ENCODE data around the gene FYB1.

- TF ChIP-seq IRF1 (CRISPR knock-in tag; IDR thresholded peaks at IDR 0.05), result no peak
- no peak for TF ChIP-seq MAX (CRISPR knock-in tag; IDR thresholded peaks at IDR 0.05)
- TF ChIP-seq NR2C2 (CRISPR knock-in tag; IDR thresholded peaks at IDR 0.05), result no peak
- no peak for TF ChIP-seq NFE2L1 (CRISPR knock-in tag; IDR thresholded peaks at IDR 0.05)
- no peak for TF ChIP-seq ZNF121 (CRISPR knock-in tag; IDR thresholded peaks at IDR 0.05)
- TF ChIP-seq CTCF (IDR thresholded peaks at IDR 0.05), result no peak
- no peak for TF ChIP-seq CREM (CRISPR knock-in tag; IDR thresholded peaks at IDR 0.05)
- no peak for TF ChIP-seq TEAD4 (CRISPR knock-in tag; IDR thresholded peaks at IDR 0.05)
- TF ChIP-seq TEAD1 (CRISPR knock-in tag; IDR thresholded peaks at IDR 0.05), result no peak
- TF ChIP-seq JUN (CRISPR knock-in tag; IDR thresholded peaks at IDR 0.05), result no peak
These were observed 9.2 kb upstream of the FYB1 start for GRCh38 chr5:39228596-39228995.

All from WTC11 (cell line).